Keratinocyte (primary cell): ENCODE data around the gene DOK6. TPM values are rescaled to one million over a fixed set of nuclear protein-coding genes. Genes with fewer than 3 reads are reported as not detected.

Experiments
- DNase-seq: peaks from one replicate; pipeline ENCODE4 v3.0.0-alpha.2; 2011; ENCODE audit warnings: low read depth, missing footprints, low spot score
- FAIRE-seq: peaks from 2 replicates; lab custom pipeline; 2011; peaks lifted over from hg19 to GRCh38; lab: Jason Lieb, UNC
- H2AFZ ChIP-seq: 2 replicates; pipeline ENCODE4 v1.6.0; 2012; ENCODE audit warnings: low read length, control low read depth, inconsistent platforms; ENCODE audit not compliant: control insufficient read depth
- H3K27ac ChIP-seq: 2 replicates; pipeline ENCODE4 v1.5.1; 2011; ENCODE audit warnings: low read length; ENCODE audit not compliant: control insufficient read depth, insufficient read depth
- H3K27me3 ChIP-seq: 3 replicates; pipeline ENCODE4 v1.6.0; 2011; ENCODE audit warnings: low read length; ENCODE audit not compliant: control insufficient read depth, insufficient read depth; ENCODE audit errors: extremely low read depth
- H3K36me3 ChIP-seq, 2 experiments: 2 replicates in 1 of 2; 3 replicates in 1 of 2; pipeline ENCODE4 v1.5.1; 2011; ENCODE audit warnings: low read length in 2 of 2, mild to moderate bottlenecking in 1 of 2; ENCODE audit not compliant: control insufficient read depth in 2 of 2, insufficient read depth in 2 of 2; ENCODE audit errors: extremely low read depth in 1 of 2
- H3K4me1 ChIP-seq: 3 replicates; pipeline ENCODE4 v1.5.1; 2011; ENCODE audit warnings: low read length; ENCODE audit not compliant: control insufficient read depth, insufficient read depth; ENCODE audit errors: extremely low read depth
- H3K4me2 ChIP-seq: 3 replicates; pipeline ENCODE4 v1.6.0; 2011; ENCODE audit warnings: low read depth, low read length; ENCODE audit not compliant: control insufficient read depth, insufficient read depth; ENCODE audit errors: extremely low read depth
- H3K4me3 ChIP-seq, 3 experiments: fragments of 200-600 bp in 1 of 3; sonication (generic) in 1 of 3; 2 replicates in 2 of 3; 3 replicates in 1 of 3; pipeline ENCODE4 v1.5.1; 2011 to 2016; ENCODE audit warnings: low read length in 3 of 3, mild to moderate bottlenecking in 3 of 3, control low read depth in 2 of 3, inconsistent platforms in 1 of 3, low read depth in 1 of 3, mixed read lengths in 1 of 3, mixed run types in 1 of 3, moderate library complexity in 1 of 3; ENCODE audit not compliant: control insufficient read depth in 2 of 3, insufficient read depth in 2 of 3; ENCODE audit errors: extremely low read depth in 1 of 3
- H3K79me2 ChIP-seq: 2 replicates; pipeline ENCODE4 v1.6.0; 2012; ENCODE audit warnings: low read length; ENCODE audit not compliant: control insufficient read depth, insufficient read depth
- H3K9ac ChIP-seq: 3 replicates; pipeline ENCODE4 v1.6.0; 2011; ENCODE audit warnings: low read length; ENCODE audit not compliant: control insufficient read depth, insufficient read depth; ENCODE audit errors: extremely low read depth
- H3K9me1 ChIP-seq: 3 replicates; pipeline ENCODE4 v1.6.0; 2011; ENCODE audit warnings: low read length; ENCODE audit not compliant: control insufficient read depth, insufficient read depth; ENCODE audit errors: extremely low read depth
- H3K9me3 ChIP-seq: 2 replicates; pipeline ENCODE4 v1.5.1; 2012; ENCODE audit warnings: low read depth, low read length; ENCODE audit not compliant: control insufficient read depth
- H4K20me1 ChIP-seq: 3 replicates; pipeline ENCODE4 v1.6.0; 2011; ENCODE audit warnings: low read length; ENCODE audit not compliant: control insufficient read depth, insufficient read depth; ENCODE audit errors: extremely low read depth
- CTCF ChIP-seq, 3 experiments: IDR thresholded peaks in 1 of 3; conservative IDR thresholded peaks in 1 of 3; optimal IDR thresholded peaks in 1 of 3; 2 replicates in 2 of 3; 3 replicates in 1 of 3; pipeline versions ENCODE3 to v1.5.1; 2011; ENCODE audit warnings: low read length in 3 of 3, mild to moderate bottlenecking in 3 of 3, moderate library complexity in 2 of 3, control low read depth in 1 of 3, inconsistent platforms in 1 of 3; ENCODE audit not compliant: insufficient read depth in 2 of 3; ENCODE audit errors: extremely low read depth in 1 of 3
- EZH2 ChIP-seq: IDR thresholded peaks from one replicate; pipeline ENCODE4 v1.6.1; 2012; ENCODE audit warnings: inconsistent platforms, mild to moderate bottlenecking, low read length, moderate library complexity
- dilution Hi-C: fragments of 300-500 bp; cut with MboI; formaldehyde crosslinking; loops from one replicate; pipeline ENCODE4 v1.7.0; 2020; ENCODE audit warnings: low sequenced_read_pairs; ENCODE audit not compliant: extremely low pct_ligation_motif_present
- polyA plus RNA-seq, 5 experiments: library from polyadenylated mRNA; depleted of rRNA in 3 of 5; stranded (reverse) in 3 of 5; stranded (forward) in 1 of 5; unstranded in 1 of 5; fragments of >200 nt; gene quantifications; 1 replicate in 1 of 5; 2 replicates in 3 of 5; 3 replicates in 1 of 5; pipeline versions ENCODE4 v1.2.1 to v1.2.3, GENCODE V29; 2011 to 2012; ENCODE audit warnings: missing spikeins in 2 of 5, low read depth in 1 of 5, low replicate concordance in 1 of 5

Gene DOK6
- polyA plus RNA-seq, 1 donor (not counting 4 experiments of a cell fraction or from before 2014, with no cell fraction given), result not detected

GRCh38 chr18:69871363-69871762 is 470.7 kb downstream of the DOK6 start:
- Histone ChIP-seq H3K36me3 (peaks cover 0 to 5% of the 10 kb centered on the region in 2 experiments), H3K27me3 (no peaks in the 10 kb centered on the region), H2AFZ (no peak overlapping the region), H3K4me3 (no peak overlapping the region), H3K9ac (no peak overlapping the region), H3K4me1 (no peaks in the 10 kb centered on the region), H3K9me3 (no peaks in the 10 kb centered on the region), H4K20me1 (no peaks in the 10 kb centered on the region), H3K79me2 (no peaks in the 10 kb centered on the region), H3K4me2 (no peak overlapping the region), H3K9me1 (no peaks in the 10 kb centered on the region), H3K27ac (no peak overlapping the region)
- TF ChIP-seq EZH2 (no peak), CTCF (optimal IDR thresholded peaks at IDR 0.05 in 1 of 3, IDR thresholded peaks at IDR 0.05 in 1 of 3, conservative IDR thresholded peaks at IDR 0.05 in 1 of 3; ENCODE audit: extremely low read depth in 1 of 3, insufficient read depth in 2 of 3, low read length in 3 of 3) (no peak)
- dilution Hi-C loops, result no loop called here
- no peak for DNase-seq
- FAIRE-seq, result peak; percentile 5

GRCh38 chr18:69872661-69873060 is 472.0 kb downstream of the DOK6 start:
- DNase-seq (no peak), FAIRE-seq (no peak)
- TF ChIP-seq CTCF (optimal IDR thresholded peaks at IDR 0.05 in 1 of 3, IDR thresholded peaks at IDR 0.05 in 1 of 3, conservative IDR thresholded peaks at IDR 0.05 in 1 of 3; ENCODE audit: extremely low read depth in 1 of 3, insufficient read depth in 2 of 3, low read length in 3 of 3) (no peak), EZH2 (no peak)
- Histone ChIP-seq H3K27me3 (no peaks in the 10 kb centered on the region), H3K9me1 (no peaks in the 10 kb centered on the region), H3K27ac (no peak overlapping the region), H3K79me2 (no peaks in the 10 kb centered on the region), H3K9me3 (no peaks in the 10 kb centered on the region), H3K36me3 (peaks cover 0 to 5% of the 10 kb centered on the region in 2 experiments), H3K9ac (no peak overlapping the region), H2AFZ (no peak overlapping the region), H3K4me1 (no peaks in the 10 kb centered on the region), H3K4me3 (no peak overlapping the region), H4K20me1 (no peaks in the 10 kb centered on the region), H3K4me2 (no peak overlapping the region)
- dilution Hi-C loops, result no loop called here
